Measurements from ENCODE around the gene SLC7A14.

The SLC7A14 gene

DNA sequence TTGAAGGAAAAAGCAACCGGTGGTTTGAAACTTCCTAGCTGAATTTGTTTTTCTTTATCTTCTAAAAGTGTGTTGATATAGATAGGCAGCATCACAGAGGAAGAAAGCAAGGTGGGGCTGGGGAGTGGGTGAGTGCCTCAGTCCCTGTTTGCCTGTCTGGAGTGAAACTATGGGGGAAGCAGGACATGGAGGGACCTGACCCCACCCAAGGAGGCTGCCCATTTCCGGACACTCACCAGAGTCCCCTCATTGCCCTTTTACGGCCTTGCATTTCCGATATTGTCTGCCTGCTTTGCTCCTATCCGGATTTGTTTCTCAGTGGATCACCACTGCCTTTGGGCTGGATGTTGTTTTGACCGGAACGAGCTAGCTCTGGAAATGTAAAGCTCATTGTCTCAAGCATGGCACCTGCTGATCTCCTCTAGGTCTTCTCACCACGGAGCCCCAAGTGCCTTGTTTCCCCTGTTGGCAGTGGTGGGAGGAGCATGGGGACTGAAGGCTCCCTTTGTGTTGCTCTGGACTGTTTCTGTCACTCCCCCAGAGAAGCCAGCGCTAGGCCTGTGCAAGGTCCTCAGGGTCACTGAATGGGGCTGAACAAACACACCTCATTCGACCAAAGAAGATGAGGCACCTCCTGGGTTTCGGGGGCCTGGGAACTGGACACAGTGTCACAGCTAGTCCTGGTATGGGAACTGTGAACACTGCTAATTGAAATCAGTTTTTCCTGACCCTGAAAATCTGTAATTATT lies 160.2 kb downstream of the SLC7A14 start:
- Histone ChIP-seq H3K9ac (ENCODE audit: low read length) (no peak overlapping the region), H3F3A (ENCODE audit: insufficient read depth) (no peaks in the 10 kb centered on the region), H3K4me3 (ENCODE audit: insufficient read depth, low read length, poor library complexity, severe bottlenecking) (no peak overlapping the region), H4K20me1 (ENCODE audit: low read depth, low read length) (no peaks in the 10 kb centered on the region), H2AFZ (ENCODE audit: low read depth, low read length, severe bottlenecking) (no peak overlapping the region), H3K4me2 (ENCODE audit: low read depth, low read length, poor library complexity, severe bottlenecking) (no peak overlapping the region), H3K79me2 (ENCODE audit: insufficient read depth, low read length) (no peaks in the 10 kb centered on the region), H3K9me2 (replicated peaks; ENCODE audit: insufficient read depth, low read length) (no peaks in the 10 kb centered on the region), H3K27me3 (ENCODE audit: low read length) (no peaks in the 10 kb centered on the region), H3K9me3 (ENCODE audit: insufficient read depth, low read length) (no peaks in the 10 kb centered on the region), H3K36me3 (ENCODE audit: low read length) (no peaks in the 10 kb centered on the region), H3K27ac (ENCODE audit: low read depth, low read length) (no peak overlapping the region)
- TF ChIP-seq EZH2phosphoT487 (conservative IDR thresholded peaks at IDR 0.05; ENCODE audit: low read length), result no peak
- TF ChIP-seq, protein P1, sequence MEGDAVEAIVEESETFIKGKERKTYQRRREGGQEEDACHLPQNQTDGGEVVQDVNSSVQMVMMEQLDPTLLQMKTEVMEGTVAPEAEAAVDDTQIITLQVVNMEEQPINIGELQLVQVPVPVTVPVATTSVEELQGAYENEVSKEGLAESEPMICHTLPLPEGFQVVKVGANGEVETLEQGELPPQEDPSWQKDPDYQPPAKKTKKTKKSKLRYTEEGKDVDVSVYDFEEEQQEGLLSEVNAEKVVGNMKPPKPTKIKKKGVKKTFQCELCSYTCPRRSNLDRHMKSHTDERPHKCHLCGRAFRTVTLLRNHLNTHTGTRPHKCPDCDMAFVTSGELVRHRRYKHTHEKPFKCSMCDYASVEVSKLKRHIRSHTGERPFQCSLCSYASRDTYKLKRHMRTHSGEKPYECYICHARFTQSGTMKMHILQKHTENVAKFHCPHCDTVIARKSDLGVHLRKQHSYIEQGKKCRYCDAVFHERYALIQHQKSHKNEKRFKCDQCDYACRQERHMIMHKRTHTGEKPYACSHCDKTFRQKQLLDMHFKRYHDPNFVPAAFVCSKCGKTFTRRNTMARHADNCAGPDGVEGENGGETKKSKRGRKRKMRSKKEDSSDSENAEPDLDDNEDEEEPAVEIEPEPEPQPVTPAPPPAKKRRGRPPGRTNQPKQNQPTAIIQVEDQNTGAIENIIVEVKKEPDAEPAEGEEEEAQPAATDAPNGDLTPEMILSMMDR (IDR thresholded peaks at IDR 0.05; ENCODE audit: insufficient read depth, low read length, poor library complexity, severe bottlenecking), result no peak

DNA sequence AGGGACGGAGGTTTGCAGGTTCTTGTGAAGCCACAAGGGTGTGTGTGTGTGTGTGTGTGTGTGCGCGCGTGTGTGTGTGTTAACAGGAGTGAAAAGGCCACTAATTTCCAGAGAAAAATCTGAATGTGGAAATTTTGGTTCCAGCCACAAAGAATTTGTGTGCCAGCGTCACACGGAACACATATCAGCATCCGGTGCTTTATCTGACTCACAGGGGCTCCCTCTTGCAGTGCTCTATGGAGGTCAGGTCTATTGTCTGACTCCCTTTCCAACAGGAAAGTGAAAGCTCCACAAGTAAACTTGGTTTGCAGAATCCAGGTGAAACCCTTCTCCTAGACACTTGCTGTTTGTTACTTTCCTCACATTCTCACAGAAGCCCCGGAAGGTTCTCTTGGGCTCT lies 161.0 kb downstream of the SLC7A14 start:
- TF ChIP-seq, protein P1 (IDR thresholded peaks at IDR 0.05; ENCODE audit: insufficient read depth, low read length, poor library complexity, severe bottlenecking), result no peak
- no peak for TF ChIP-seq EZH2phosphoT487 (conservative IDR thresholded peaks at IDR 0.05; ENCODE audit: low read length)
- Histone ChIP-seq H3K9me2 (replicated peaks; ENCODE audit: insufficient read depth, low read length) (no peaks in the 10 kb centered on the region), H3K27me3 (ENCODE audit: low read length) (no peaks in the 10 kb centered on the region), H3K9me3 (ENCODE audit: insufficient read depth, low read length) (no peaks in the 10 kb centered on the region), H3K4me3 (ENCODE audit: insufficient read depth, low read length, poor library complexity, severe bottlenecking) (no peak overlapping the region), H3F3A (ENCODE audit: insufficient read depth) (no peaks in the 10 kb centered on the region), H3K27ac (ENCODE audit: low read depth, low read length) (no peak overlapping the region), H3K4me2 (ENCODE audit: low read depth, low read length, poor library complexity, severe bottlenecking) (no peak overlapping the region), H4K20me1 (ENCODE audit: low read depth, low read length) (no peaks in the 10 kb centered on the region), H2AFZ (ENCODE audit: low read depth, low read length, severe bottlenecking) (no peak overlapping the region), H3K9ac (ENCODE audit: low read length) (no peak overlapping the region), H3K79me2 (ENCODE audit: insufficient read depth, low read length) (no peaks in the 10 kb centered on the region), H3K36me3 (ENCODE audit: low read length) (no peaks in the 10 kb centered on the region)

DNA sequence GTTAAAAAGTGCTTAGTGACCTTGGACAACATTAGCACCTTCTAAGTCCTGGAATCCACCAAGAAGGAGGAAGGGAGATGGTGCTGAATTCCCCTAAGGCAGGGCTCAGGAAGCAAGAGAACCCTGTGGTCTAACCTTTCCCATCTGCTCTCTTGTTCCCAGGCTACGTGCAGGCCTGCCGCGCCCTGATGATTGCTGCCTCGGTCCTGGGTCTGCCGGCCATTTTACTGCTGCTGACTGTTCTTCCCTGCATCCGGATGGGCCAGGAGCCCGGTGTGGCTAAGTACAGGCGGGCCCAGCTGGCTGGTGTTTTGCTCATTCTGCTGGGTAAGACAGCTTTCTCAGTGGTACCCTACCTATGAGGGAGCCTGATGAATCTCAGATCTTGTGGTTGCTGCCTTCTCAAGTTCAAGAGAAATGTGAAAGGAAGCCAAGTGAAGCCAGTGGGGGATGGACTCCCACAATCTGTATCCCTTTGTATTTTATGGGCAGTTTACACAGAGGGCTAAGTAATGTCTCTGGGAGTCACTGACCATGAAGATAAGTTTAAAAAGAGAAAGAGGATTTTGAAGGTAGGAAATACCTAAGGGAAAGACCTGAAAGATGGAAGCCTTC lies 162.8 kb downstream of the SLC7A14 start:
- H3K9me3 ChIP-seq (ENCODE audit: insufficient read depth, low read length), result no peaks in the 10 kb centered on the region
- no peak overlapping the region for H3K4me2 ChIP-seq (ENCODE audit: low read depth, low read length, poor library complexity, severe bottlenecking)
- no peak overlapping the region for H2AFZ ChIP-seq (ENCODE audit: low read depth, low read length, severe bottlenecking)
- no peaks in the 10 kb centered on the region for H3K9me2 ChIP-seq (replicated peaks; ENCODE audit: insufficient read depth, low read length)
- no peaks in the 10 kb centered on the region for H3K36me3 ChIP-seq (ENCODE audit: low read length)
- H3F3A ChIP-seq (ENCODE audit: insufficient read depth), result no peaks in the 10 kb centered on the region
- no peaks in the 10 kb centered on the region for H4K20me1 ChIP-seq (ENCODE audit: low read depth, low read length)
- H3K79me2 ChIP-seq (ENCODE audit: insufficient read depth, low read length), result no peaks in the 10 kb centered on the region
- H3K9ac ChIP-seq (ENCODE audit: low read length), result no peak overlapping the region
- H3K4me3 ChIP-seq (ENCODE audit: insufficient read depth, low read length, poor library complexity, severe bottlenecking), result no peak overlapping the region
- H3K27me3 ChIP-seq (ENCODE audit: low read length), result no peaks in the 10 kb centered on the region
- H3K27ac ChIP-seq (ENCODE audit: low read depth, low read length), result no peak overlapping the region
- TF ChIP-seq, protein P1 (IDR thresholded peaks at IDR 0.05; ENCODE audit: insufficient read depth, low read length, poor library complexity, severe bottlenecking), result no peak
- no peak for TF ChIP-seq EZH2phosphoT487 (conservative IDR thresholded peaks at IDR 0.05; ENCODE audit: low read length)
